Measurements from ENCODE around the gene PDSS2. TPM values are rescaled to one million over a fixed set of nuclear protein-coding genes. Genes with fewer than 3 reads are reported as not detected.
"Not testable (repeated sequence)": the region's sequence is repeated elsewhere in the genome, so short reads cannot be mapped to it uniquely, and the experiment has no call there.

Gene PDSS2
- total RNA-seq, 1 donor from 2014 or later = 15.6 TPM

GRCh38 chr6:107305994-107306393 lies 153.4 kb downstream of the PDSS2 start:
- intact Hi-C loops (cut with DNase I); DNase-seq; ATAC-seq (ENCODE audit: poor library complexity): not testable (repeated sequence)

- intact Hi-C loops (cut with DNase I) = no loop called here
- ATAC-seq (ENCODE audit: poor library complexity) (no peak), DNase-seq (no peak)
Measured at GRCh38 chr6:107305391-107305790, 154.0 kb downstream of the PDSS2 start.

GRCh38 chr6:107304421-107305025 lies 154.8 kb downstream of the PDSS2 start:
- no peak for DNase-seq
- intact Hi-C loops (cut with DNase I) = no loop called here
- ATAC-seq (ENCODE audit: poor library complexity) = no peak

GRCh38 chr6:107293350-107293749 lies 166.0 kb downstream of the PDSS2 start:
- DNase-seq = no peak
- no peak for ATAC-seq (ENCODE audit: poor library complexity)
- intact Hi-C loops (cut with DNase I) = no loop called here

- intact Hi-C loops (cut with DNase I) = no loop called here
- ATAC-seq (ENCODE audit: poor library complexity) = peak; percentile 52
- DNase-seq = no peak
Measured at GRCh38 chr6:107292715-107293271, 166.6 kb downstream of the PDSS2 start.

- intact Hi-C loops (cut with DNase I) = no loop called here
- no peak for DNase-seq
- no peak for ATAC-seq (ENCODE audit: poor library complexity)
Measured at GRCh38 chr6:107290491-107290890, 168.9 kb downstream of the PDSS2 start.

GRCh38 chr6:107289258-107289657 lies 170.1 kb downstream of the PDSS2 start:
- DNase-seq; ATAC-seq (ENCODE audit: poor library complexity); intact Hi-C loops (cut with DNase I): not testable (repeated sequence)

GRCh38 chr6:107285683-107286082 lies 173.7 kb downstream of the PDSS2 start:
- intact Hi-C loops (cut with DNase I); ATAC-seq (ENCODE audit: poor library complexity); DNase-seq: not testable (repeated sequence)

GRCh38 chr6:107284805-107285204 lies 174.6 kb downstream of the PDSS2 start:
- ATAC-seq (ENCODE audit: poor library complexity) = no peak

GRCh38 chr6:107280791-107281190 lies 178.6 kb downstream of the PDSS2 start:
- DNase-seq (no peak), ATAC-seq (ENCODE audit: poor library complexity) (no peak)
- intact Hi-C loops (cut with DNase I) = no loop called here

More at GRCh38 chr6:107284805-107285204, 174.6 kb downstream of the PDSS2 start:
- DNase-seq = no peak
- intact Hi-C loops (cut with DNase I) = no loop called here

- DNase-seq; intact Hi-C loops (cut with DNase I); ATAC-seq (ENCODE audit: poor library complexity): not testable (repeated sequence)
Measured at GRCh38 chr6:107280001-107280400, 179.4 kb downstream of the PDSS2 start.

GRCh38 chr6:107275330-107275865 lies 184.0 kb downstream of the PDSS2 start:
- intact Hi-C loops (cut with DNase I) = no loop called here
- ATAC-seq (ENCODE audit: poor library complexity) = peak; percentile 71

GRCh38 chr6:107274288-107274687 lies 185.1 kb downstream of the PDSS2 start:
- ATAC-seq (ENCODE audit: poor library complexity) (no peak), DNase-seq (no peak)
- intact Hi-C loops (cut with DNase I) = no loop called here

More at GRCh38 chr6:107275330-107275865, 184.0 kb downstream of the PDSS2 start:
- no peak for DNase-seq

GRCh38 chr6:107272246-107272645 lies 187.1 kb downstream of the PDSS2 start:
- intact Hi-C loops (cut with DNase I) = no loop called here
- DNase-seq = no peak
- no peak for ATAC-seq (ENCODE audit: poor library complexity)

GRCh38 chr6:107271208-107271790 lies 188.1 kb downstream of the PDSS2 start:
- DNase-seq (no peak), ATAC-seq (ENCODE audit: poor library complexity) (no peak)
- intact Hi-C loops (cut with DNase I) = no loop called here

GRCh38 chr6:107267634-107268033 lies 191.7 kb downstream of the PDSS2 start:
- ATAC-seq (ENCODE audit: poor library complexity) = no peak
- DNase-seq = no peak
- intact Hi-C loops (cut with DNase I) = no loop called here

GRCh38 chr6:107267006-107267405 lies 192.4 kb downstream of the PDSS2 start:
- no peak for DNase-seq
- intact Hi-C loops (cut with DNase I) = no loop called here
- ATAC-seq (ENCODE audit: poor library complexity) = no peak

- ATAC-seq (ENCODE audit: poor library complexity) = no peak
- intact Hi-C loops (cut with DNase I) = no loop called here
- no peak for DNase-seq
Measured at GRCh38 chr6:107266563-107266962, 192.8 kb downstream of the PDSS2 start.

- no peak for ATAC-seq (ENCODE audit: poor library complexity)
- intact Hi-C loops (cut with DNase I) = no loop called here
- no peak for DNase-seq
Measured at GRCh38 chr6:107264357-107264840, 195.0 kb downstream of the PDSS2 start.

GRCh38 chr6:107259951-107260350 lies 199.4 kb downstream of the PDSS2 start:
- ATAC-seq (ENCODE audit: poor library complexity) = no peak
- no peak for DNase-seq
- intact Hi-C loops (cut with DNase I) = no loop called here
